GM21619 (cell line): ENCODE measurements around the gene CABP7.

Experiments
- ATAC-seq: cut with Tn5 transposase; IDR thresholded peaks from one replicate; pipeline ENCODE4 v1.9.1; 2021; ENCODE audit not compliant: unreplicated experiment

Gene CABP7

GRCh38 chr22:29702000-29702930, 17.5 kb upstream of the CABP7 start:
- ATAC-seq = no peak

DNA sequence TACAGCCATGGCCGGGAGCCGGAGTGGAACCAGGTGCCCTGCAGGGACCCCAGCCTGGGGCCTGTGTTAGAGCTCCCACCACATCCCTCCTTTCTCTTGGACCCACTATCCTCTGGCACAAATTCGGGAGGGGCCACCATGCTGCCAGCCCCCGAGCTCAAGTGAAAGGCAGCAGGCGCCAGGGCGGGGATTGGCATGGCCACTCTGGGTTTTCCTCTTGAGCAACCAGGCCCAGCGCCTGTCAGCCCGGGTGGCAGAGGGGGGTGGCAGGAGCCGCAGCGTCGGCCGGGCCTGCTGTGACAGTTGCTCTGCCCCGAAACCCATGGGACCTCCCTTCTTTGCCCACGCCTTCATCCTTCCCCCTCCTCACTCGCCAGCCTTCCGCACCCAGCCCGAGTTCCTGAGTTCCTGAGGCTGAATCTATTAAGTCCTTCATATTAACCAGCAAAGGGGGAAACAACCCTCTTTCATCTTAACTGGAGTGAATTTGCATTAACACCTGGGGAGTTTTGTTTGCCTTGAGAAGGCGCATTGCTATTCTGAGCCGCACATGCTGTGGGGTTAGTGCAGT, 16.8 kb upstream of the CABP7 start:
- no peak for ATAC-seq

- ATAC-seq = no peak
Measured at GRCh38 chr22:29703569-29704195, 16.1 kb upstream of the CABP7 start.

DNA sequence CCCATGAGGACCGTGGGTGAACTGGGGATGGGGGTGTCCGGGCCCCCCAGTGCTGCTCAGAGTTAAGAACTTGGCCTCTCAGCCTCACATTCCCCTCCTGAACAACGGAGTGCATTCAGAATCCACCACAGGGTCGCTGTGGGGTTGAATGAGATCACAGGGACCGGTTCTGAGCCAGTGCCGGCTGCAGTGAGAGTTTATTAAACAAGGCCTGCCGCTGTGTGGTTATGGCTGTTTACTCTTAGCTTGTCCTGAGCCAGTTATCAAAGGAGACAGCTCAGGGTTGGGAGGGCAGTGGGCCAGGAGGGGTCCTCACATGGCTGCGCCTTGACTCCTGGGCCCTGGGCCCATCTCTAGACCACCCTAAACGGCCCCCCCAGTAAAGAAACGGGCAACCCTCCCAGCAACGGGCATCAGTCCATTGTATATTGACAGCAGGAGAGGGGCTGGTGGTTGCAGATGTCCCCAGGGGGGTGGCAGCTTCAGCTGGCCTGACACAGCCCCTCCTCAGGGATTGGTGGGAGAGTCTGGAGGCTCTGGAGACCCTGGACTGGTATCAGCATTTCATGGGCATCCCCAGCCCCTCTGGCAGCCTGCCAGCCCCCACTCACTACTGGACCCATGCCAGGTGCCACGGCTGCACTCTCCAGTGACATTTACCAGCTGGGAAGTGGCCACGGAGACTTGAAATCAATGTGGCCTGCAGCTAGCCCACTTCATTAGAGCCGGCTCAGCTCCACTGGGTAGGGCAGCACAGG, 15.1 kb upstream of the CABP7 start:
- ATAC-seq = no peak

GRCh38 chr22:29705651-29706050, 14.2 kb upstream of the CABP7 start:
- ATAC-seq = no peak

DNA sequence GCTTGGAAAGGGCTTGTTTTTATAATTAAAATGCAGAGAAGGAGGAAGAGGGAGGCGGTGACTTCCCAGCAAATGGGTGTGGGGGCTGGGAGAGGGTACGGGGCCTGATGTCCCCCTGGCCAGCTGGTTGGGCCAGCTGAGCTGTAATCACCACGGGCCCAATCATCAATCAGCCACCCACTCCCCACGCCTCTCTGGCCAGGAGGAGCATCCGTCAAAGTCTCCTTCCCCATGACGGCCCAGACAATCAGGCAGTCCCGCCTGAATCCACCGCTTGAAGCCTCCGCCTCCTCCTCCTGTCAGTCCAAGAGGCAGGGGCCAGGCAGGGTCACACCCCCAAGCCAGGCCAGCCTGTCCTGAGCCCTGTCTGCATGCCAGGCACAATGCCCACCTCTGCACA, 13.3 kb upstream of the CABP7 start:
- no peak for ATAC-seq

- no peak for ATAC-seq
Measured at GRCh38 chr22:29707010-29707409, 12.8 kb upstream of the CABP7 start.

DNA sequence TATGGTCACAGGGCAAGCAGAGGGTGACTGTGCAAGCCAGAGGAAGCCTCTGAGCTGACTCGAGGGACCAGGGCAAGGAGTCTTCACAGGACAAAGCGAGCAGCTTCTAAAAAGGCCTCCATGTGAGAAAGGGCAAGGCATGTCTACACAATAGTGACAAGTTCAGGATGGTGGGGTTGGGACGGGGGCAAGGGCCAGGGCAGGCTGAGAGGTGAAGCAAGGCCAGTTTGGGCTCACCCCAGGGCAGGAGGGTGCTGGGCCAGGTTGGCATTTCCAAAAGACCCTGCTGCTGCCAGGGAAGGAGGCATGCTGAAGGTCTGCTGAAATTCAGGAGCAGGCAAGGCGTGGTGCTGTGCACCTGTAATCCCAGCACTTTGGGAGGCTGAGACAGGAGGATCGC, 12.3 kb upstream of the CABP7 start:
- no peak for ATAC-seq

DNA sequence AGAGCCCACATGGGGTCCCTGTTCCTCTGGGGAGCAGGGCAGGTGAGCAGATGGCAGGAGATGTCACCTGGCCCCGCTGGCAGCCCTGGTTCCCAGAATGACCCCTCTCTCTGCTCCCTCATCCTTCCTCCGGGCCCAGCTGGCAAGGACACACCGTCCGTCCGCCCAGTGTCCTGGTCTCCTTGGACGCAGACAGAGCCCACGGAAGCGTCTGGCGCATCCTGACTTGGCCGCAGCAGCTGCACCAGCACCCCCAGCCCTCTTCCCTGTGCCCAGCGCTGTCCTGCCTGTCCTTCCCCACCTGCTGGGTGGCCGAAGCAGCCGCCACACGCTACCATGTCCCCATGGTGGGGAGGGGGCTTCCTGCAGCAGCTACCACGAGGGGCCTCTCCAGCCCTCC, 9.6 kb upstream of the CABP7 start:
- no peak for ATAC-seq

DNA sequence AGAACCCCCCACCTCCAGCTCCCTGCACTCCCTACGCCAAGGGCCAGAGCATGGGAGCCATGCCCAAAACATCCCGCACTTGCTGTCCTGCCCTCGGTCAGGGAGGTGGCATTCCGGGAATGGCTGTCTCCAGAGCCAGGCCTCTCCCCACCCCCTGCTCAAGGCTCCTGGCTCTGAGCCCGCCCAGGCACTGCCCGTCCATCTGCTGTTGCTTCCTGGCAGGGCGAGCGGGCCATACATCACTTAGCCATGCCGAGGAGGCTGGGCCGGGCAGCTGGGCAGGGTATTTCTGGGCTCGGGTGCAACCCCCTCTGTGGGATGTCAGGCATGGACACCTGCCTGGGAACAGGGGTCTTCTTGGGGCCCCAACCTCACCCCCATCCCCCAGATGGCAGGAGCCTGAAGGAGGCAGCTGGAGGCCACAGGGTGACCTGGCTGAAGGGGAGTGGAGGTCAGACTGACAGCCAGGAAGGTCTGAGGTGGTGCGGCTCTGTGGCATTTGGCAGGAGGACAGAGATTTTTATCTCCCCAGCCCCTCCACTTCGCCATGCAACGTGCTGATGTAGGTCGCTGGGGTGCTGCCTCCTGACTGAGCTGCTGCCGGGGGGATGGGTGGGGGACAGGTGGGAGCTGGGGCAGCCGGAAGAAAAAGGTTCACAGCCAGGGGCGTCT, 8.7 kb upstream of the CABP7 start:
- ATAC-seq = no peak

DNA sequence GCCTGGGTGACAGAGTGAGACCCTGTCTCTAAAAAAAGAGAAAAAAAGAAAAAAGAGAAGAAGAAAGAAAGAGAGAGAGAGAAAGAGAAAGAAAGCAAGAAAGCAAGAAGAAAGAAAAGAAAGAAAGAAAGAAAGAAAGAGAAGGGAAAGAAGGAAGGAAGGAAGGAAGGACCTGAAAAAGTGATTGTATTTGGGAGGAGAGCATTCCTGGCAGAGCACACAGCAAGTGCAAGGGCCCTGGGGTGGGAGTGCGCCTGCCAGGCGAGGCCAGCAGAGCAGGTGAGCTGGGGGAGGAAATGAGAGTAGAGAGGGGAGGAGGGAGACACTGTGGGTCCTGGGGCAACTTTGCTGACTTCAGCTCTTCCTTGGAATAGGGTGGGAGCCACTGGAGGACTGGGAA, 7.7 kb upstream of the CABP7 start:
- no peak for ATAC-seq

- ATAC-seq = no peak
Measured at GRCh38 chr22:29713156-29713727, 6.6 kb upstream of the CABP7 start.

GRCh38 chr22:29715240-29715639, 4.6 kb upstream of the CABP7 start:
- ATAC-seq = no peak

GRCh38 chr22:29715705-29716104, 4.1 kb upstream of the CABP7 start:
- no peak for ATAC-seq

DNA sequence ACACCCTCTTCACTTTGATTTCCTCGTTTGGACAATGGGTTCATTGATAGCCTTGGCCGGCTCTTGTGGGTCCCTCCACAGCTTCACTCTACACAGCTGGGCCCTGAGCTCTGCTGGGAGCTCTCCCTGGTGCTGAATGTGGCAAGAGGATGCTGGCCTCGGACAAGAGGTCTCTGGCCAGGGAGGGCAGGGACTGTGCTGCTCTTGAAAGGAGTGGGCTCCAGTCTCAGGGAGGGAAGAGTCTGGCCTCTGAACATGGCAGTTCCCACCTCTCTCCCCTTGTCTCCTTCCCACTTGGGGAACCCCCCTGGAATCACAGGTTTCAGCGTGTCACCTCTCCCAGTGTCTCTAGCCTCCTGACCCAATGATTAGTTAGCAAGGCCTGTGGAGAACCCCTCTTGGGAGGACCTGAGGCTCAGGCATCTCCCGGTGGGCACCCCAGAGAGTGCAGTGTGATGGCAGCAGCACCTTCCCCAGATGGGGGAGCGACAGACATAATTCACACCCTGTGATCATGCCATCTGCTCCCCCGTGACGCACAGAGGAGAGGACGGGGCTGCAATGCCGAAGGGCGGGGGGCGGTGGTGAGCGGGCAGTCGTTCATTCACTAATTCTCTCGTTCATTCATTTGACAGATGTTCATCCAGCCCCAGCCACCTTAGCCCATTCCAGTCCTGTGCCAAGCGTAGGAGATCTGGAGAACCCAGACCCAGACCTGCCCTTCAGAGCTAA, 2.8 kb upstream of the CABP7 start:
- ATAC-seq = no peak

GRCh38 chr22:29717789-29718188, 2.0 kb upstream of the CABP7 start:
- no peak for ATAC-seq

- no peak for ATAC-seq
Measured at GRCh38 chr22:29718949-29719898, 579 bp upstream of the CABP7 start.

DNA sequence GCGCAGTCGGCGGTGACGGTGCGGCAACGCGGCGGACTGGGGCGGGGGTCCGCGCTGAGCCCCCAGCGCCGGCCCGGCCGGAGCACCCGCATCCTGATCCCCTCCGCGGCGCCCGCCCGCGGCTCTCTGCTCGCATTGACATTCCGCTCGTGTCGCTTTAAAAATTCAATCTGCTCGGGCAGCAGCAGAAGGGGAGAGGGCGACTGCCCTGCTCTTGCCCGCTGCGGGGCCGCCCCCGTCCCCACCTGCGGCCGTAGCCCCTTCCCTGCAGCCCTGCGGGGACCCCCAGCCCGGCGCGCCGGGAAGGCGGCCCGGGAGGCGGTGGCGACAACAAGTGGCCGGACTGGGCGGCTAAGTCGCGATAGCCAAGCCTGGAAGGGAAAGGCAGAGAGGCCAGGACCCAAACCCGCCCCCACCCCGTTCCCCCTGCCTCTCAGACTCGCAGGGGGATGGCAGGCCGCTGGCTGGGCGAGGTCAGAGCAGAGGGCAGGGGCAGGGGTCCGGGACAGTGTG, 1.1 kb downstream of the CABP7 start:
- ATAC-seq = no peak

- ATAC-seq = no peak
Measured at GRCh38 chr22:29722151-29722550, 2.3 kb downstream of the CABP7 start.
